Breast epithelium (tissue), 4 donors: ENCODE data around the gene ABITRAM. TPM values are rescaled to one million over a fixed set of nuclear protein-coding genes. Genes with fewer than 3 reads are reported as not detected.

Source experiments
- DNase-seq, 2 donors: peaks; one replicate each; pipeline ENCODE4 v3.0.0-alpha.2; 2019; ENCODE audit warnings: low spot score in 2 of 2
- H3K27ac ChIP-seq, 2 donors: fragments of 200-600 bp; sonication (generic) in 1 of 2; one replicate each; pipeline ENCODE4 v1.5.1; 2016 to 2019; ENCODE audit warnings: mild to moderate bottlenecking in 1 of 2
- H3K27me3 ChIP-seq, 2 donors: fragments of 200-600 bp; sonication (generic) in 1 of 2; one replicate each; pipeline versions ENCODE4 v1.5.1 to v1.6.0; 2017 to 2019; ENCODE audit warnings: control low read depth in 1 of 2, mild to moderate bottlenecking in 1 of 2
- H3K36me3 ChIP-seq: fragments of 200-600 bp; one replicate; pipeline ENCODE4 v1.5.1; 2019
- H3K4me1 ChIP-seq, 2 donors: fragments of 200-600 bp; sonication (generic); one replicate each; pipeline ENCODE4 v1.5.1; 2016 to 2019; ENCODE audit warnings: control low read depth in 1 of 2
- H3K4me3 ChIP-seq, 3 donors: fragments of 200-600 bp; sonication (generic); 1 replicate in 2 of 3; 2 replicates in 1 of 3; pipeline ENCODE4 v1.5.1; 2016 to 2019; ENCODE audit warnings: mild to moderate bottlenecking in 3 of 3, moderate library complexity in 2 of 3
- H3K9me3 ChIP-seq, 2 donors: fragments of 200-600 bp; sonication (generic) in 1 of 2; one replicate each; pipeline ENCODE4 v1.5.1; 2016 to 2019; ENCODE audit warnings: control low read depth in 1 of 2
- POLR2A ChIP-seq: fragments of 450-650 bp; IDR thresholded peaks from one replicate; pipeline ENCODE4 v1.6.1; 2016; ENCODE audit warnings: antibody characterized with exemption, mild to moderate bottlenecking, moderate library complexity
- POLR2AphosphoS5 ChIP-seq, 3 donors: sonication (generic); formaldehyde crosslinking; IDR thresholded peaks; one replicate each; pipeline ENCODE4 v1.6.1; 2017; ENCODE audit warnings: antibody characterized with exemption in 3 of 3
- intact Hi-C: fragments of 100-400 bp; cut with DNase I; formaldehyde crosslinking; loops from one replicate; pipeline ENCODE4 v1.15.1; 2023; ENCODE audit warnings: low total_unique reads
- total RNA-seq, 3 donors: library from RNA; depleted of rRNA; stranded (reverse); fragments of >200 nt; gene quantifications; one replicate each; pipeline ENCODE4 v1.1.0, GENCODE V29; 2016
- TF ChIP-seq, protein P1 (sequence below), 3 donors: fragments of 450-650 bp; IDR thresholded peaks; one replicate each; pipeline ENCODE4 v1.5.1; 2016 to 2017; ENCODE audit warnings: antibody characterized with exemption in 3 of 3, mild to moderate bottlenecking in 3 of 3, moderate library complexity in 3 of 3

Gene ABITRAM
- total RNA-seq, 3 donors from 2014 or later = 9.1 to 13.9 (median 9.5) TPM

DNA sequence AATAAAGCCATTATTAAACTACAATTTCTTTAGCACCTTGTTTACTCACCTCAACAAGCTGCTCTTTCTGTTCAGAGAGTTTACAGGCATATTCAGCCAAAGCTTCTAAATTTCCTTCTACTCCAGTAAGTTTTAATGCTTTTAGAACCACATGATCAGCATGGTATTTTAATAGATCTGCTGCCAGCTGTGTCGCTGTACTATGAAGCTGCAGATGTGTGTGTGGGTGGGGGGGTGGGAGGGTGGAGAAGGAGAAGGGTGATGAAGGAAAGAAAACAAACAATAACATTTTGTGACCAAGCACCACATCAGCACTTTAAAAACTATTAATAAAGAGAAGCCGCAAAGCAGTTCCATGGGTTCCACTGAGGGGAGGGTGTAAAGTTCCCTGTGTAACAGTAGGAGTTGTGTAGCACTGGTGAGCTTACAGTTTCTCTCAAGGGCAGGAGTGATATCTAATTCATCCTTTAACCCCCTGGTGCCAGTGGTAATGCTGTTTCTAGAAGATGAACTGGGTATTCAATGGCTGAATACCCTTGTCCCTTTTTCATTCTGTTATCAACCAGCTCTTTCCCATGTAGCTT lies 38.5 kb downstream of the ABITRAM start:
- no peak for DNase-seq
- no peak overlapping the region for H3K4me3 ChIP-seq
- H3K4me1 ChIP-seq = no peaks in the 10 kb centered on the region
- no peaks in the 10 kb centered on the region for H3K9me3 ChIP-seq
- TF ChIP-seq, protein P1, sequence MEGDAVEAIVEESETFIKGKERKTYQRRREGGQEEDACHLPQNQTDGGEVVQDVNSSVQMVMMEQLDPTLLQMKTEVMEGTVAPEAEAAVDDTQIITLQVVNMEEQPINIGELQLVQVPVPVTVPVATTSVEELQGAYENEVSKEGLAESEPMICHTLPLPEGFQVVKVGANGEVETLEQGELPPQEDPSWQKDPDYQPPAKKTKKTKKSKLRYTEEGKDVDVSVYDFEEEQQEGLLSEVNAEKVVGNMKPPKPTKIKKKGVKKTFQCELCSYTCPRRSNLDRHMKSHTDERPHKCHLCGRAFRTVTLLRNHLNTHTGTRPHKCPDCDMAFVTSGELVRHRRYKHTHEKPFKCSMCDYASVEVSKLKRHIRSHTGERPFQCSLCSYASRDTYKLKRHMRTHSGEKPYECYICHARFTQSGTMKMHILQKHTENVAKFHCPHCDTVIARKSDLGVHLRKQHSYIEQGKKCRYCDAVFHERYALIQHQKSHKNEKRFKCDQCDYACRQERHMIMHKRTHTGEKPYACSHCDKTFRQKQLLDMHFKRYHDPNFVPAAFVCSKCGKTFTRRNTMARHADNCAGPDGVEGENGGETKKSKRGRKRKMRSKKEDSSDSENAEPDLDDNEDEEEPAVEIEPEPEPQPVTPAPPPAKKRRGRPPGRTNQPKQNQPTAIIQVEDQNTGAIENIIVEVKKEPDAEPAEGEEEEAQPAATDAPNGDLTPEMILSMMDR (IDR thresholded peaks at IDR 0.05) = no peak
- TF ChIP-seq POLR2A (no peak), POLR2AphosphoS5 (IDR thresholded peaks at IDR 0.05) (no peak)
- H3K27me3 ChIP-seq = no peaks in the 10 kb centered on the region
- no peak overlapping the region for H3K27ac ChIP-seq
- intact Hi-C loops = no loop called here
- no peaks in the 10 kb centered on the region for H3K36me3 ChIP-seq

DNA sequence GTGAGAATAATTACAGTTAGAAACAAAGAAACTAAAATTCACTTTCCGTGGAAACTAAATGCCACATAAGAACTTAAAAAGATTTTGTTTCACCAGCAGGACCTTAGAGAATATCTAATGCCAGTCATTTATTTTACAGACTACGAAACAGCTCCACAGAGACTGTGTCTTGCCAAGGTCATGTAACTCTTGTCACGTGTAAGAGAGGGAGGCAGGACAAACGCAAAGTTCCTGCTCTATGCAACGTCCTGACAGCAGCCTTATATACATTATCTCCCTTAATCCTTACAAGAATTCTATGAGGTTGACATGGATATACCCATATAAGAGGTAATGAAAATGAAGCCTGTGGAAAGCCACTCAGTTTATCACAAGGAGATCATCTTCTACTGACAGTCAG lies 39.7 kb downstream of the ABITRAM start:
- TF ChIP-seq POLR2A (no peak), POLR2AphosphoS5 (IDR thresholded peaks at IDR 0.05) (no peak)
- TF ChIP-seq, protein P1 (IDR thresholded peaks at IDR 0.05) = no peak
- no peaks in the 10 kb centered on the region for H3K27me3 ChIP-seq
- DNase-seq = no peak
- no peaks in the 10 kb centered on the region for H3K9me3 ChIP-seq
- H3K4me3 ChIP-seq = no peak overlapping the region
- no peak overlapping the region for H3K27ac ChIP-seq
- H3K36me3 ChIP-seq = no peaks in the 10 kb centered on the region
- intact Hi-C loops = no loop called here
- no peaks in the 10 kb centered on the region for H3K4me1 ChIP-seq

DNA sequence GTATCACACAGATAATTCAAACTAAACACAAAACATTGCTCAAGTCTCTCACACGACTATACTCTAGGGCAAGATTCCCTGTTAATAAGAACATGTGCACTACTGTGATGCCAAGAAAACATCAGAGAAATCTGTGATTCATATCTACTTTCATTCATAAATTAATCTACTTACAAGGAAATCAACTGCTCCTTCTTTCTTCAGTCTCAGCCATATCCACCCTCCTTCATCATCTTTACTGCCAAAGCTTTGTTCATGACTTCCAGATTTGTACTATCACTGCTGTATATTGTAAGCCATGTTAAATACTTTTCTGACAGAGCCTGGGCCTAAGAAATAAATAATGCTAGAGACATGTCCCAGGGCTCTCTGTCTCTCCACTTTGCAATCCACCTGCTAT lies 44.0 kb downstream of the ABITRAM start:
- DNase-seq = no peak
- no peaks in the 10 kb centered on the region for H3K9me3 ChIP-seq
- intact Hi-C loops = no loop called here
- H3K4me3 ChIP-seq = no peak overlapping the region
- no peak overlapping the region for H3K27ac ChIP-seq
- H3K36me3 ChIP-seq = no peaks in the 10 kb centered on the region
- no peaks in the 10 kb centered on the region for H3K27me3 ChIP-seq
- TF ChIP-seq, protein P1 (IDR thresholded peaks at IDR 0.05) = no peak
- TF ChIP-seq POLR2AphosphoS5 (IDR thresholded peaks at IDR 0.05) (no peak), POLR2A (no peak)
- no peaks in the 10 kb centered on the region for H3K4me1 ChIP-seq

- intact Hi-C loops = no loop called here
- Histone ChIP-seq H3K9me3 (no peaks in the 10 kb centered on the region), H3K36me3 (no peaks in the 10 kb centered on the region), H3K27ac (no peak overlapping the region), H3K4me1 (no peaks in the 10 kb centered on the region), H3K4me3 (no peak overlapping the region), H3K27me3 (no peaks in the 10 kb centered on the region)
- DNase-seq = no peak
- TF ChIP-seq POLR2A = no peak
- no peak for TF ChIP-seq POLR2AphosphoS5 (IDR thresholded peaks at IDR 0.05)
- TF ChIP-seq, protein P1 (IDR thresholded peaks at IDR 0.05) = no peak
Observed at GRCh38 chr9:108980893-108981292, 46.7 kb downstream of the ABITRAM start.

- no peaks in the 10 kb centered on the region for H3K4me1 ChIP-seq
- H3K36me3 ChIP-seq = no peaks in the 10 kb centered on the region
- intact Hi-C loops = no loop called here
- no peak overlapping the region for H3K27ac ChIP-seq
- no peak overlapping the region for H3K4me3 ChIP-seq
- no peak for DNase-seq
- no peak for TF ChIP-seq POLR2A
- no peak for TF ChIP-seq POLR2AphosphoS5 (IDR thresholded peaks at IDR 0.05)
- TF ChIP-seq, protein P1 (IDR thresholded peaks at IDR 0.05) = no peak
- H3K9me3 ChIP-seq = no peaks in the 10 kb centered on the region
- no peaks in the 10 kb centered on the region for H3K27me3 ChIP-seq
Observed at GRCh38 chr9:108983885-108984284, 49.7 kb downstream of the ABITRAM start.

Other genes with a start within 250 kb of the ABITRAM start
- gene ACTL7B, start 78.4 kb upstream of the ABITRAM start, total RNA-seq = under 1 TPM in 1 of 3 donors, not detected in 2; 0.16 TPM
- gene ACTL7A, start 72.1 kb upstream of the ABITRAM start, total RNA-seq = not detected
- gene ELP1, start 276 bp upstream of the ABITRAM start, total RNA-seq = 10 to 100 TPM; 18.2 to 27.8 (median 22.6) TPM
- 10 to 100 TPM; 25.0 to 29.2 (median 25.6) TPM for gene CTNNAL1, start 79.1 kb downstream of the ABITRAM start, total RNA-seq
- 10 to 100 TPM; 47.5 to 95.7 (median 74.9) TPM for gene TMEM245, start 185.5 kb downstream of the ABITRAM start, total RNA-seq
- gene FRRS1L, start 232.8 kb downstream of the ABITRAM start, total RNA-seq = 1 to 10 TPM in 2 of 3 donors, under 1 TPM in 1; 0.16 to 2.6 (median 2.0) TPM